ENCODE measurements around the gene NAA60. TPM values are rescaled to one million over a fixed set of nuclear protein-coding genes. Genes with fewer than 3 reads are reported as not detected.

Gene NAA60
- total RNA-seq, 1 donor from 2014 or later: 50.6 TPM

DNA sequence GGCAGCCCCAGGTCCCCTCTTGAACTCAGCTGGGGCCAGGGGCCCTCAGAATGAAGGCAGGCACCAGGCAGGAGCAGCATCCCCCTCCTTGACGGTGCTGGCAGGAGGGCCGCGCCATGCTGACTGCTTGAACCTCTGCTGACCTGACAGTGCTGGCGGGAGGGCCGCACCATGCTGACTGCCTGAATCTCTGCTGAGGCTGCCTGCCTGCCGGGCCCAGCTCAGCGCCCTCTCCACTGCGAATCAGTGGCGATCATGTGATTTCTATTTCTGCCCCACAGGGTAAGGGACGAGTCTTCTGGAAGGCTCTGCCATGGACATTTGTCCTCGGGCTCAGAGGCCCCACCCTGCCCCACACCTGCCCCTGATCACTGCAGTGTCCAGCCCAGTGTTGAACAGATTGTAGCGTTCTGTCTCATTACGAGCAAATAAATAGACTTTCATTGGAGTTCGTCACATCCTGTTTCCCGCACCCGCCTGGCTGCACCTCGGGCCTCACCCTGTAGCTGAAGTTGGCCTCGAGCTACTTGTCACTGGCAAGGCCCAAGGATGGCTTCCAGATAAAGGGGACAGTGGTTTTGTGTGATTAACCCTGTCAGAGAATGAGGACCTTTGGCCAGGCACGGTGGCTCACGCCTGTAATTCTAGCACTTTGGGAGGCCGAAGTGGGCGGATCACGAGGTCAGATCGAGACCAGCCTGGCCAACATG, 43.2 kb downstream of the NAA60 start:
- H3K27me3 Mint-ChIP-seq (ENCODE audit: low read depth): no peaks in the 10 kb centered on the region
- TF ChIP-seq, protein P1, sequence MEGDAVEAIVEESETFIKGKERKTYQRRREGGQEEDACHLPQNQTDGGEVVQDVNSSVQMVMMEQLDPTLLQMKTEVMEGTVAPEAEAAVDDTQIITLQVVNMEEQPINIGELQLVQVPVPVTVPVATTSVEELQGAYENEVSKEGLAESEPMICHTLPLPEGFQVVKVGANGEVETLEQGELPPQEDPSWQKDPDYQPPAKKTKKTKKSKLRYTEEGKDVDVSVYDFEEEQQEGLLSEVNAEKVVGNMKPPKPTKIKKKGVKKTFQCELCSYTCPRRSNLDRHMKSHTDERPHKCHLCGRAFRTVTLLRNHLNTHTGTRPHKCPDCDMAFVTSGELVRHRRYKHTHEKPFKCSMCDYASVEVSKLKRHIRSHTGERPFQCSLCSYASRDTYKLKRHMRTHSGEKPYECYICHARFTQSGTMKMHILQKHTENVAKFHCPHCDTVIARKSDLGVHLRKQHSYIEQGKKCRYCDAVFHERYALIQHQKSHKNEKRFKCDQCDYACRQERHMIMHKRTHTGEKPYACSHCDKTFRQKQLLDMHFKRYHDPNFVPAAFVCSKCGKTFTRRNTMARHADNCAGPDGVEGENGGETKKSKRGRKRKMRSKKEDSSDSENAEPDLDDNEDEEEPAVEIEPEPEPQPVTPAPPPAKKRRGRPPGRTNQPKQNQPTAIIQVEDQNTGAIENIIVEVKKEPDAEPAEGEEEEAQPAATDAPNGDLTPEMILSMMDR (IDR thresholded peaks at IDR 0.05; ENCODE audit: unreplicated experiment): no peak
- no peak for DNase-seq (ENCODE audit: low spot score in 2 of 2, unreplicated experiment in 2 of 2)
- peaks cover 6% of the 10 kb centered on the region for H3K4me1 Mint-ChIP-seq
- H3K36me3 Mint-ChIP-seq: peaks cover 24% of the 10 kb centered on the region
- no peak overlapping the region for H3K27ac Mint-ChIP-seq
- H3K9me3 Mint-ChIP-seq: no peaks in the 10 kb centered on the region
- H3K4me3 Mint-ChIP-seq: no peak overlapping the region

DNA sequence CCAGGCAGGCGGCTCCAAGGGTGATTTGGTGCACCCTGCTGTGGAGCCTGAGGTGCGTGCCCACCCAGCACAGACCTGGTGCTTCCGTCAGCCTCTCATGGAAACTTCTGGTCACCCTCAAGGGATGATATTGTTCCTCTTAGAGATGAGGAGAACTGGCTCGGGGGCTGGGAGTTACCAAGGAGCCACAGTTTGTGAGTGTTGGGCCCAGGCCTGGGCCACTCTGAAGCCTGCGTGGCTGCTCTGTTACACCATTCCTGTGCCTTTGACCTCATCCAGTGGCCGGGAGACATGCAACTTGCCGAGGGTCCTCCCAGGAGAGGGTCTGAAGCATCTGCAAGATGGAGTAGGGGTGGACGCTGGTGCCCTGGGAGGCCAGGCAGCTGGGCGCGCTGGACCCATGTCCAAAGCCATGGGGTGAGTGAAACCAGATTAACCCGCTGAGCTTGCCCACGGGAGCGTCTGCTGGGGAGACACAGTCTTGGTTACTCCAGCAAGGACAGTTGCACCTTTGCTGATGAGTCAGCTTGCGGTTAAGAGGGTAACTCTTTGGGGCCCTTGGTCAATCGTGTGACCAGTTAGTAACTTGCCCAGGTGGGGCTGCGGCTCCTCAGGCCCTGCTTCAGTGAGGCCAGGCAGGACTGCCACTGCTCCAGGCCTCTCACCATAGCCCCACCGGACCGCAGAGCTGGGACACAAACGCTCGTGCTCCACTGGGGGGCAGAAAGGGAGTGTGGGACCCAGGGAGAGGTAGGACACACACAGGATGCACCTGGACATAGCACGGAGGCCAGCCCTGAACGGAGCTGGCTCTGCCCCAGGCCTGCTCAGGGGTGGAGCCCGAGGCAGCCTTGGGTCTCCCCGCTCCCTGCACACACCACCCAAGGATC, 44.3 kb downstream of the NAA60 start:
- no peak for DNase-seq (ENCODE audit: low spot score in 2 of 2, unreplicated experiment in 2 of 2)
- Mint-ChIP-seq H3K27ac (no peak overlapping the region), H3K4me3 (no peak overlapping the region)

DNA sequence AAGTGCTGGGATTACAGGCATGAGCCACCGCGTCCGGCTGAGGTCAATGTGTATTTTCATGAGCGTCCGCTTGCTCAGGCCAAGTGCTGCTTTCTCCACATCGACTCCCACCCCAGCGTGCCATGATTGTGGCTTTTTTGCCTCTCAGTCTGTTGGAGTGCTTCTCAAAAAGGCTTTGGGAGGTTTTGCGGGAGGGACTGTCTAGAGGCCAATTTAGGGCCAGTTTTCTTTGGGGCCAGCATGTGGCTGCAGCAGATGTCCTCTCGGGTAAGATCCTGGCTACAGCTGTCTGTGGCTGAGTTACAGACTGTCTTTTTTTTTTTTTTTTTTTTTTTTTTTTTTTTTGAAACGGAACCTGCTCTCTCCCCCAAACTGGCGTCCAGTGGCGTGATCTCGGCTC, 45.3 kb downstream of the NAA60 start:
- no peaks in the 10 kb centered on the region for H3K9me3 Mint-ChIP-seq
- H3K4me1 Mint-ChIP-seq: no peaks in the 10 kb centered on the region
- H3K36me3 Mint-ChIP-seq: peaks cover 5% of the 10 kb centered on the region
- TF ChIP-seq, protein P1 (IDR thresholded peaks at IDR 0.05; ENCODE audit: unreplicated experiment): no peak
- H3K27ac Mint-ChIP-seq: no peak overlapping the region
- DNase-seq (ENCODE audit: low spot score in 2 of 2, unreplicated experiment in 2 of 2): no peak
- H3K4me3 Mint-ChIP-seq: no peak overlapping the region
- H3K27me3 Mint-ChIP-seq (ENCODE audit: low read depth): no peaks in the 10 kb centered on the region

More for the DNA sequence above, 44.3 kb downstream of the NAA60 start:
- Mint-ChIP-seq H3K4me1 (peaks cover under 1% of the 10 kb centered on the region), H3K27me3 (ENCODE audit: low read depth) (no peaks in the 10 kb centered on the region), H3K9me3 (no peaks in the 10 kb centered on the region), H3K36me3 (peaks cover 15% of the 10 kb centered on the region)
- TF ChIP-seq, protein P1 (IDR thresholded peaks at IDR 0.05; ENCODE audit: unreplicated experiment): no peak

DNA sequence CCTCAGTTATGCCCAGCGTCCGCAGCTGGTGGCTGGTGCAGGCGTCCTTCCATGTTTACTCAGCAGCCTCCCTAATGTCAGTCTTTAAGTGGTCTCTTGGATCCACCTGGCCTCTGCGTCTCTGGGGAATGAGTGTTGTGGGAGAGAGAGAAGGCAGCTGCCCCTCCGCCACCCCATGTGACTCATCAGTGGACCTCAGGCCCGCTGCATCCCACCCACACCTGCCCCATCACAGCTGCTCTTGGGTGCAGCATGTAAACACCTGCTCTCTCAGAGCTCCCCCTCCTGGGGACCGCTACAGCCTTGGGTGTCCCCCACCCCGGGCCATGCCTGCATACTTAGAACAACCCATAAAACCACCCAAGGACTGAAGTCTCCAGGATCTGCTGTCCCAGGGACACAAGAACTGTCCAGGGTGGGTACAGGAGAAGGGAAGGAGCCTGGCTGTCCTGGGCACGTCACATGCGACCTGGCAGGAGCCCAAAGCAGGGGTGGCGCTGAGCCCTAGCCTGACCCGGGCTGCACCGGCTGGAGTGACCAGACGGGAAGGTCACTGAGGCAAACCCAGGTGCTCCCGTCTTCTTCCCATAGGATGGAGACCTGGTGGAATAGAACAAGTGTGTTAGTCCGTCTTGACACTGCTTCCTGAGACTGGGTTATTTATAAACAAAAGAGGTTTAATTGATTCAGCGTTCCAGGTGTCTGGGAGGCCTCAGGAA, 47.6 kb downstream of the NAA60 start:
- Mint-ChIP-seq H3K36me3 (peaks cover 3% of the 10 kb centered on the region), H3K27me3 (ENCODE audit: low read depth) (no peaks in the 10 kb centered on the region), H3K27ac (no peak overlapping the region), H3K4me1 (no peaks in the 10 kb centered on the region), H3K4me3 (no peak overlapping the region), H3K9me3 (no peaks in the 10 kb centered on the region)
- no peak for DNase-seq (ENCODE audit: low spot score in 2 of 2, unreplicated experiment in 2 of 2)
- TF ChIP-seq, protein P1 (IDR thresholded peaks at IDR 0.05; ENCODE audit: unreplicated experiment): no peak

DNA sequence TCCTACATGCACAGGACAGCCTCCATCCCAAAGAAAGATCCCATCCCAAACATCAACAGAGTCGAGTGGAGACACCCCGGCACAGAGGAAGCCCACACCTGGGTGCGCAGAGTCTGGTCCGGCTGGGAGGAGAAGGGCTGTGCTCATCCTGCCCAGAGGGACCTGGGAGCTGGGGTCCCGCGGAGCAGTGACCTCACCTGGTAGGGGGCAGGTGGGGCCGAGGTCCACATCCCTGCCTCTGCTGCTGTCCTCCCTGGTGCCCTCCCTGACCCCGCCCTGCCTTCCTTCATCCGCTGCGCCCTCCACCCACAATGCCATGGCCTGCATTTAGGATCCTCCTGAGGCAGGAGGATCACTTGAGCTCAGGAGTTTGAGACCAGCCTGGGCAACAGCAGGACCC, 48.9 kb downstream of the NAA60 start:
- H3K36me3 Mint-ChIP-seq: no peaks in the 10 kb centered on the region
- no peaks in the 10 kb centered on the region for H3K9me3 Mint-ChIP-seq
- no peaks in the 10 kb centered on the region for H3K27me3 Mint-ChIP-seq (ENCODE audit: low read depth)
- H3K4me1 Mint-ChIP-seq: no peaks in the 10 kb centered on the region
- no peak overlapping the region for H3K27ac Mint-ChIP-seq
- DNase-seq (ENCODE audit: low spot score in 2 of 2, unreplicated experiment in 2 of 2): no peak
- TF ChIP-seq, protein P1 (IDR thresholded peaks at IDR 0.05; ENCODE audit: unreplicated experiment): no peak
- H3K4me3 Mint-ChIP-seq: no peak overlapping the region

All from mesothelial cell of epicardium (in vitro differentiated cells).